K562 (cell line): ENCODE measurements around the gene ANKRD34A. TPM values are rescaled to one million over a fixed set of nuclear protein-coding genes. Genes with fewer than 3 reads are reported as not detected.

Source experiments
- CEBPG ChIP-seq, 3 experiments: fragments of 200-800 bp in 1 of 3; sonication (Bioruptor generic) in 1 of 3; sonication (generic) in 1 of 3; formaldehyde crosslinking in 1 of 3; IDR thresholded peaks in 2 of 3; conservative IDR thresholded peaks in 1 of 3; 2 replicates each; pipeline versions ENCODE4 v1.6.1 to v1.8.0; 2016 to 2022; ENCODE audit warnings: missing compliant biosample characterization in 2 of 3, missing genetic modification characterization in 2 of 3, mild to moderate bottlenecking in 1 of 3, missing genetic modification reagents in 1 of 3
- DIDO1 ChIP-seq: fragments of 450-650 bp; IDR thresholded peaks from 2 replicates; pipeline ENCODE4 v1.6.1; 2016; ENCODE audit warnings: low read depth, missing biosample characterization, missing genetic modification characterization
- KLF1 ChIP-seq: fragments of 450-650 bp; IDR thresholded peaks from 2 replicates; pipeline ENCODE4 v1.6.1; 2016; ENCODE audit warnings: missing genetic modification characterization, missing compliant biosample characterization
- MYNN ChIP-seq, 2 experiments: sonication (generic); formaldehyde crosslinking in 1 of 2; IDR thresholded peaks; 2 replicates each; pipeline versions ENCODE4 v1.5.0 to v1.6.1; 2016 to 2020; ENCODE audit warnings: antibody characterized with exemption in 1 of 2, missing genetic modification reagents in 1 of 2
- NEUROD1 ChIP-seq: fragments of 150-350 bp; IDR thresholded peaks from 2 replicates; pipeline ENCODE4 v1.6.1; 2014; ENCODE audit warnings: borderline replicate concordance, low read length, low read depth; ENCODE audit not compliant: partially characterized antibody
- NFE2 ChIP-seq: IDR thresholded peaks from 2 replicates; pipeline ENCODE4 v1.6.1; 2014; ENCODE audit warnings: antibody characterized with exemption, low read depth
- NFIC ChIP-seq: fragments of 450-650 bp; IDR thresholded peaks from 2 replicates; pipeline ENCODE4 v1.6.1; 2017; ENCODE audit warnings: mild to moderate bottlenecking, inconsistent platforms
- RBM14 ChIP-seq: fragments of 200-400 bp; formaldehyde crosslinking; IDR thresholded peaks from 2 replicates; pipeline ENCODE4 v1.6.1; 2018; ENCODE audit warnings: low read depth, mild to moderate bottlenecking, low read length, moderate library complexity, borderline replicate concordance; ENCODE audit not compliant: insufficient read depth
- RUNX1 ChIP-seq: sonication (generic); IDR thresholded peaks from 2 replicates; pipeline ENCODE4 v1.6.1; 2016; ENCODE audit warnings: antibody characterized with exemption, low read depth
- SMAD1 ChIP-seq: fragments of 150-350 bp; IDR thresholded peaks from 2 replicates; pipeline ENCODE4 v1.6.1; 2014; ENCODE audit warnings: low read length, low read depth; ENCODE audit not compliant: partially characterized antibody
- SRF ChIP-seq, 2 experiments: fragments of 250-450, 450-650 bp in 1 of 2; sonication (Bioruptor Pico) in 1 of 2; sonication (generic) in 1 of 2; formaldehyde crosslinking; IDR thresholded peaks; 2 replicates each; pipeline versions ENCODE4 v1.5.0 to v1.5.1; 2020 to 2022; ENCODE audit warnings: mild to moderate bottlenecking in 1 of 2, missing genetic modification reagents in 1 of 2
- TAF15 ChIP-seq: fragments of 200-400 bp; formaldehyde crosslinking; IDR thresholded peaks from 2 replicates; pipeline ENCODE4 v1.6.1; 2017; ENCODE audit warnings: mild to moderate bottlenecking, low read depth, low read length, moderate library complexity
- TFAM ChIP-seq: fragments of 250-450 bp; sonication (Bioruptor Pico); conservative IDR thresholded peaks from 2 replicates; pipeline ENCODE4 v1.5.0; 2021; ENCODE audit warnings: mild to moderate bottlenecking, moderate library complexity
- ZFP1 ChIP-seq: fragments of 450-650 bp; formaldehyde crosslinking; IDR thresholded peaks from 2 replicates; pipeline ENCODE4 v1.4.0; 2020; ENCODE audit warnings: mild to moderate bottlenecking, mixed read lengths
- ZNF232 ChIP-seq: sonication (generic); formaldehyde crosslinking; IDR thresholded peaks from 2 replicates; pipeline ENCODE4 v1.8.0; 2022; ENCODE audit warnings: mild to moderate bottlenecking, missing genetic modification reagents
- ZNF324 ChIP-seq: fragments of 250-450 bp; sonication (Bioruptor Pico); IDR thresholded peaks from 2 replicates; pipeline ENCODE4 v1.4.0; 2020; ENCODE audit warnings: mild to moderate bottlenecking
- ZNF561 ChIP-seq: fragments of 450-650 bp; formaldehyde crosslinking; conservative IDR thresholded peaks from 2 replicates; pipeline ENCODE4 v1.4.0; 2020; ENCODE audit warnings: mild to moderate bottlenecking, moderate library complexity
- ZNF695 ChIP-seq: fragments of 450-650 bp; formaldehyde crosslinking; IDR thresholded peaks from 2 replicates; pipeline ENCODE4 v1.4.0; 2020; ENCODE audit warnings: mild to moderate bottlenecking, moderate library complexity
- ZNF717 ChIP-seq: fragments of 250-450 bp; sonication (Bioruptor Pico); IDR thresholded peaks from 2 replicates; pipeline ENCODE4 v1.5.0; 2021
- ZNF764 ChIP-seq: fragments of 250-450 bp; sonication (Bioruptor Pico); IDR thresholded peaks from 2 replicates; pipeline ENCODE4 v1.4.0; 2020; ENCODE audit warnings: low read depth, mild to moderate bottlenecking, moderate library complexity
- polyA plus RNA-seq, 8 experiments: library from polyadenylated mRNA; depleted of rRNA in 4 of 8; stranded (reverse) in 5 of 8; unstranded in 3 of 8; fragments of >200 nt; fragmentation: Nextera tagmentation in 2 of 8; fragmentation: Illumina TruSeq in 1 of 8; extraction: Ambion mirVana in 2 of 8; extraction: Trizol in 1 of 8; gene quantifications; 2 replicates each; pipeline versions ENCODE4 v1.2.1 to v1.2.3, GENCODE V29; 2011 to 2014; ENCODE audit warnings: inconsistent platforms in 1 of 8, missing spikeins in 1 of 8
- total RNA-seq, 7 experiments: library from RNA; depleted of rRNA in 6 of 7; stranded (reverse); fragments of >200 nt in 6 of 7; fragmentation: Illumina TruSeq in 2 of 7; extraction: Trizol in 2 of 7; gene quantifications; 2 replicates each; pipeline versions ENCODE4 v1.2.1 to v1.2.3, GENCODE V29; 2011 to 2021; ENCODE audit warnings: low replicate concordance in 1 of 7
- TF ChIP-seq, protein P1 (sequence below): sonication (generic); formaldehyde crosslinking; IDR thresholded peaks from 2 replicates; pipeline ENCODE4 v1.8.1; 2023; ENCODE audit warnings: mild to moderate bottlenecking, missing genetic modification reagents, moderate library complexity
- TF ChIP-seq, protein P2 (sequence below): sonication (generic); IDR thresholded peaks from 2 replicates; pipeline ENCODE4 v1.6.1; 2016
- TF ChIP-seq, protein P3 (sequence below): fragments of 150-350 bp; IDR thresholded peaks from 2 replicates; pipeline ENCODE4 v1.6.1; 2014; ENCODE audit warnings: low read depth, mild to moderate bottlenecking, low read length, borderline replicate concordance

The ANKRD34A gene
- total and polyA plus RNA-seq, 9 of the 15 experiments (the other 6 are each of a cell fraction or from before 2014, with no cell fraction given), result 0.06 to 1.6 (median 0.43) TPM

DNA sequence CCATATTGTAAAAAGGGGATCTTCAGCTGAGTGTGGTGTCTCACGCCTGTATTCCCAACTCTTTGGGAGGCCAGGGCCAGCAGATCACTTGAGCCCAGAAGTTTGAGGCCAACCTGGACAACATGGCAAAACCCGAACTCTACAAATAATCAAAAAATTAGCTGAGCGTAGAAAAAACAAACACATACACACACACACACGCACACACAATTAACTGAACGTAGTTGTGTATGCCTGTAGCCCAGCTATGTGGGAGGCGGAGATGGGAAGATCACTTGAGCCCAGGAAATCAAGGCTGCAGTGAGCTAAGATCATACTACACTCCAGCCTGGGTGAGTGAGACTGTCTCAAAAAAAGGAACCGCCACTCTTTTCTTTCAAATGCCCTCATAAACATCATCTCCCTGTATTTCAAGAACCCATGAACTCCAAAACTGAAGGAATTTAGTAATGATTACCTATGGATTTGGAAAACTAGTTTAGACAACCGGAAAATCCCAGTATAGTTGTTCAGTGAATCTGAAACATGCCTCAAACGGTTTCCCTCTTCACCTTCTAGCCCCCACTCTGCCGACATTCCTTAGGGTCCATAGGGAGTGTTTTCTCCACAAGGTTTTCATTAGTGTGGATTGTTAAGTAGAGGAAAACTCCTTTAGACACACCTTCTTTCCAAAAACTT, 27.5 kb upstream of the ANKRD34A start (continued):
- TF ChIP-seq, protein P1, sequence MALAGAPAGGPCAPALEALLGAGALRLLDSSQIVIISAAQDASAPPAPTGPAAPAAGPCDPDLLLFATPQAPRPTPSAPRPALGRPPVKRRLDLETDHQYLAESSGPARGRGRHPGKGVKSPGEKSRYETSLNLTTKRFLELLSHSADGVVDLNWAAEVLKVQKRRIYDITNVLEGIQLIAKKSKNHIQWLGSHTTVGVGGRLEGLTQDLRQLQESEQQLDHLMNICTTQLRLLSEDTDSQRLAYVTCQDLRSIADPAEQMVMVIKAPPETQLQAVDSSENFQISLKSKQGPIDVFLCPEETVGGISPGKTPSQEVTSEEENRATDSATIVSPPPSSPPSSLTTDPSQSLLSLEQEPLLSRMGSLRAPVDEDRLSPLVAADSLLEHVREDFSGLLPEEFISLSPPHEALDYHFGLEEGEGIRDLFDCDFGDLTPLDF (CRISPR knock-in tag), result no peak
- peak; percentile 86 for TF ChIP-seq ZNF717 (CRISPR knock-in tag)
- peak; percentile 84 for TF ChIP-seq ZNF764
- TF ChIP-seq SMAD1, result peak; percentile 32
- peak; percentile 86 for TF ChIP-seq ZNF561 (CRISPR knock-in tag)
- TF ChIP-seq RUNX1, result peak; percentile 87; the same call in 1 of the 2 replicates
- TF ChIP-seq NEUROD1, result no peak
- TF ChIP-seq TFAM (CRISPR knock-in tag), result no peak
- TF ChIP-seq ZNF232, result no peak
- TF ChIP-seq CEBPG (CRISPR knock-in tag; IDR thresholded peaks at IDR 0.05), result no peak
- no peak for TF ChIP-seq CEBPG (tag; conservative IDR thresholded peaks at IDR 0.05 in 1 of 2, IDR thresholded peaks at IDR 0.05 in 1 of 2)
- TF ChIP-seq, protein P2, sequence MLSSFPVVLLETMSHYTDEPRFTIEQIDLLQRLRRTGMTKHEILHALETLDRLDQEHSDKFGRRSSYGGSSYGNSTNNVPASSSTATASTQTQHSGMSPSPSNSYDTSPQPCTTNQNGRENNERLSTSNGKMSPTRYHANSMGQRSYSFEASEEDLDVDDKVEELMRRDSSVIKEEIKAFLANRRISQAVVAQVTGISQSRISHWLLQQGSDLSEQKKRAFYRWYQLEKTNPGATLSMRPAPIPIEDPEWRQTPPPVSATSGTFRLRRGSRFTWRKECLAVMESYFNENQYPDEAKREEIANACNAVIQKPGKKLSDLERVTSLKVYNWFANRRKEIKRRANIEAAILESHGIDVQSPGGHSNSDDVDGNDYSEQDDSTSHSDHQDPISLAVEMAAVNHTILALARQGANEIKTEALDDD, result peak; percentile 15; the same call in 1 of the 2 replicates
- peak; percentile 36; the same call in 1 of the 2 replicates for TF ChIP-seq NFIC
- TF ChIP-seq NFE2, result no peak
- TF ChIP-seq RBM14, result no peak
- peak; percentile 68; the same call in 1 of the 2 replicates for TF ChIP-seq ZNF695
- TF ChIP-seq, protein P3, sequence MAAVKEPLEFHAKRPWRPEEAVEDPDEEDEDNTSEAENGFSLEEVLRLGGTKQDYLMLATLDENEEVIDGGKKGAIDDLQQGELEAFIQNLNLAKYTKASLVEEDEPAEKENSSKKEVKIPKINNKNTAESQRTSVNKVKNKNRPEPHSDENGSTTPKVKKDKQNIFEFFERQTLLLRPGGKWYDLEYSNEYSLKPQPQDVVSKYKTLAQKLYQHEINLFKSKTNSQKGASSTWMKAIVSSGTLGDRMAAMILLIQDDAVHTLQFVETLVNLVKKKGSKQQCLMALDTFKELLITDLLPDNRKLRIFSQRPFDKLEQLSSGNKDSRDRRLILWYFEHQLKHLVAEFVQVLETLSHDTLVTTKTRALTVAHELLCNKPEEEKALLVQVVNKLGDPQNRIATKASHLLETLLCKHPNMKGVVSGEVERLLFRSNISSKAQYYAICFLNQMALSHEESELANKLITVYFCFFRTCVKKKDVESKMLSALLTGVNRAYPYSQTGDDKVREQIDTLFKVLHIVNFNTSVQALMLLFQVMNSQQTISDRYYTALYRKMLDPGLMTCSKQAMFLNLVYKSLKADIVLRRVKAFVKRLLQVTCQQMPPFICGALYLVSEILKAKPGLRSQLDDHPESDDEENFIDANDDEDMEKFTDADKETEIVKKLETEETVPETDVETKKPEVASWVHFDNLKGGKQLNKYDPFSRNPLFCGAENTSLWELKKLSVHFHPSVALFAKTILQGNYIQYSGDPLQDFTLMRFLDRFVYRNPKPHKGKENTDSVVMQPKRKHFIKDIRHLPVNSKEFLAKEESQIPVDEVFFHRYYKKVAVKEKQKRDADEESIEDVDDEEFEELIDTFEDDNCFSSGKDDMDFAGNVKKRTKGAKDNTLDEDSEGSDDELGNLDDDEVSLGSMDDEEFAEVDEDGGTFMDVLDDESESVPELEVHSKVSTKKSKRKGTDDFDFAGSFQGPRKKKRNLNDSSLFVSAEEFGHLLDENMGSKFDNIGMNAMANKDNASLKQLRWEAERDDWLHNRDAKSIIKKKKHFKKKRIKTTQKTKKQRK, result no peak
- no peak for TF ChIP-seq KLF1
- TF ChIP-seq SRF (CRISPR knock-in tag; IDR thresholded peaks at IDR 0.05), result peak; percentile 13 to 75; a peak in 2 of 4 replicates
- no peak for TF ChIP-seq TAF15
- 0 out of 2 replicates have a peak, but pooled peaks have one; percentile 31 for TF ChIP-seq ZNF324
- peak; percentile 81 for TF ChIP-seq ZFP1 (CRISPR knock-in tag)
- no peak for TF ChIP-seq DIDO1 (tag)
- TF ChIP-seq MYNN (IDR thresholded peaks at IDR 0.05), result peak; percentile 84
- no peak for TF ChIP-seq MYNN (CRISPR knock-in tag; IDR thresholded peaks at IDR 0.05)
